Choroid plexus epithelial cell (primary cell): ENCODE measurements around the gene CIT.

ENCODE experiments used
- DNase-seq: peaks from one replicate; pipeline ENCODE4 v3.0.0-alpha.2; 2010; ENCODE audit warnings: low read depth
- H3K4me3 ChIP-seq: 2 replicates; pipeline ENCODE4 v1.5.1; 2011; ENCODE audit warnings: low read depth, mild to moderate bottlenecking, control low read depth, low read length, moderate library complexity
- CTCF ChIP-seq: conservative IDR thresholded peaks from 2 replicates; pipeline ENCODE4 v1.5.1; 2011; ENCODE audit warnings: low read depth, mild to moderate bottlenecking, control low read depth, inconsistent platforms, low read length, moderate library complexity

Gene CIT

GRCh38 chr12:119775246-119775895, 101.7 kb downstream of the CIT start:
- TF ChIP-seq CTCF: no peak
- no peak for DNase-seq
- H3K4me3 ChIP-seq: no peak overlapping the region

- no peak overlapping the region for H3K4me3 ChIP-seq
- TF ChIP-seq CTCF: no peak
- no peak for DNase-seq
Observed at GRCh38 chr12:119772431-119772830, 104.7 kb downstream of the CIT start.

GRCh38 chr12:119770146-119770545, 107.0 kb downstream of the CIT start:
- H3K4me3 ChIP-seq: no peak overlapping the region
- DNase-seq: no peak
- TF ChIP-seq CTCF: no peak

GRCh38 chr12:119762619-119763018, 114.5 kb downstream of the CIT start:
- TF ChIP-seq CTCF: no peak
- DNase-seq: no peak
- no peak overlapping the region for H3K4me3 ChIP-seq

- no peak for DNase-seq
- no peak overlapping the region for H3K4me3 ChIP-seq
- no peak for TF ChIP-seq CTCF
Observed at GRCh38 chr12:119758722-119759121, 118.4 kb downstream of the CIT start.

- no peak for TF ChIP-seq CTCF
- no peak for DNase-seq
- H3K4me3 ChIP-seq: no peak overlapping the region
Observed at GRCh38 chr12:119758234-119758633, 118.9 kb downstream of the CIT start.

- no peak for TF ChIP-seq CTCF
- DNase-seq: no peak
- no peak overlapping the region for H3K4me3 ChIP-seq
Observed at GRCh38 chr12:119751961-119752360, 125.2 kb downstream of the CIT start.
